Type B pancreatic cell (in vitro differentiated cells): ENCODE results near the gene ZNF664. TPM values are rescaled to one million over a fixed set of nuclear protein-coding genes. Genes with fewer than 3 reads are reported as not detected.

Source experiments
- DNase-seq: peaks from one replicate; pipeline ENCODE4 v3.0.0; 2021; ENCODE audit warnings: mixed read lengths; ENCODE audit not compliant: unreplicated experiment; ENCODE audit errors: extremely low spot score
- H3K27ac Mint-ChIP-seq: 2 replicates; pipeline ENCODE4 v1.8.0; 2021; ENCODE audit warnings: mild to moderate bottlenecking, mixed read lengths
- H3K27me3 Mint-ChIP-seq: 2 replicates; pipeline ENCODE4 v1.8.0; 2021; ENCODE audit warnings: mixed read lengths
- H3K36me3 Mint-ChIP-seq: 2 replicates; pipeline ENCODE4 v1.8.0; 2021; ENCODE audit warnings: mixed read lengths
- H3K4me1 Mint-ChIP-seq: one replicate; pipeline ENCODE4 v1.8.0; 2021; ENCODE audit warnings: mixed read lengths; ENCODE audit not compliant: unreplicated experiment
- H3K4me3 Mint-ChIP-seq: 2 replicates; pipeline ENCODE4 v1.8.0; 2021; ENCODE audit warnings: mild to moderate bottlenecking, mixed read lengths
- H3K9me3 Mint-ChIP-seq: 2 replicates; pipeline ENCODE4 v1.8.0; 2021; ENCODE audit warnings: mixed read lengths
- CTCF ChIP-seq: fragments of 200-600 bp; sonication (generic); conservative IDR thresholded peaks from 2 replicates; pipeline ENCODE4 v1.5.0; 2021; ENCODE audit warnings: antibody characterized with exemption, mild to moderate bottlenecking
- total RNA-seq: library from RNA; stranded (reverse); gene quantifications from 2 replicates; pipeline ENCODE4 v1.2.1, GENCODE V29; 2021; ENCODE audit warnings: low replicate concordance

The ZNF664 gene
- total RNA-seq, 1 donor from 2014 or later = 149 TPM

DNA sequence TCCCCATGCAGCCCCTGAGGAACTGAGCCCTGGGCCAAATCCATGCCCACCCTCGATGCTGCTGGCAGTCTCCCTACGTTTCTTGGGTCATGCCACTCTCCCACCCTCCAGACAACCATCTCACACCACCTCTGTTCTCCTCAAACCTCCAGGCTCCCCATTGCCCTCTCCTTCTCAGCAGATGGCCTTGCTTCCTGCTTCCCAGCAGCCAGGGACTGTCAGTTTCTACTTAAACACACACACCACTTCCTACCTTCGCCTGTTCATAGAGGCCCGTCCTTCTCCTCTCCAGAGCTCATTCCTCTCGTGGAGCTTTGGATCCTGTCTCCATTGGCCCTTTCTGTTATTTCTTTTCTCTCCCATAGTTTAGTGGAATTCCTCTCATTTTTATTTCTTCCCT, 27.1 kb downstream of the ZNF664 start:
- H3K27me3 Mint-ChIP-seq = no peaks in the 10 kb centered on the region
- DNase-seq = no peak
- H3K4me3 Mint-ChIP-seq = no peak overlapping the region
- no peak for TF ChIP-seq CTCF
- H3K9me3 Mint-ChIP-seq = no peaks in the 10 kb centered on the region
- no peak overlapping the region for H3K27ac Mint-ChIP-seq
- peaks cover 33% of the 10 kb centered on the region for H3K4me1 Mint-ChIP-seq
- peaks cover 3% of the 10 kb centered on the region for H3K36me3 Mint-ChIP-seq

DNA sequence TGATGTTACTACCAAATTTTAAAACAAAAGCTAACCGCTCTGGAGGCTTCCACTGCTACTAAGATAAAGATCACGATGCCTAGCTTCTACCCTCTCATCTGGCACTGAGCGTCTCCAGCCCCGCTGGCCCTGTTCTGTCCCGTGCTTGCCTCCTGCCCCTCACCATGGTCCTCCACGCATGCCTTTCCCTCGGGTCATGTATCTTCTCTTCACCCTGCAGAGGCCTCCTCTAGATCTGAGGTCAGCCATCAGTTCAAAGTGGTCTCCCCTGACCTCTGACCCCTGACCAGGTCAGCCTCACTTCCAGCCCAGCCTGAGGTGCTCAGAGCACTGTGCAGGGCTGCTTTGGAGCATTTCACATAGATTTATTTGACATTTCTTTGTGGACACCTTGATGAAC, 28.3 kb downstream of the ZNF664 start:
- no peak for DNase-seq

DNA sequence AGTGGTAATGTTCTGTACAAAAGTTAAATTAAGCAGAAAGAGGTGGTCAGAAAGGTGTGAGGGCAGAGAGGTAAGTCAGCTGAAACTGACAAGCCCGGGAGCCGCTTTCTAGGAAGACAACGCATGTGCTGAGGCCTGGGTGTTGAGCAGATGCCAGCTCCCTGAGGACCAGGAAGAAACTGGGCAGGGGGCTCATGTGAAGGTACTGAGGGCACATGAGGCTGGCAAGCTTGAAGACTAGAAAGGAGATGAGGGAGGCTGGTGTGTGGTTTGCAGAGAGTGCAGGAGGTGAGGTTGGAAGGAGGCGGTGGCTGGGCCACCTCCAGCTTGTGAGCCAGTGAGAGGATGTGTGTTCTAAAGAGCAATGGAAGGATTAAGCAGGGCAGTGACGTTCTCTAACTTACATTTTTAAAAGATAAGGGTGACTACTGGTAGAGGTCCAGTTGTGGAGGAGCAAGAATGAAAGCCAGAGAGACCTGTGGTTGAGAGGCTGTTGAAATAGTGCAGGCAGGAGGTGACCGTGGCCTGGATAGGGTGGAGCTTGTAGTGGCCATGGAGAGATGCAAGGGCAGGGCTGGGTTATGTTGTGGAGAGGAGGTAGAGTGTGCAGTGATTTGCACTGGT, 29.1 kb downstream of the ZNF664 start:
- Mint-ChIP-seq H3K4me3 (no peak overlapping the region), H3K27me3 (no peaks in the 10 kb centered on the region), H3K36me3 (peaks cover 6% of the 10 kb centered on the region), H3K9me3 (no peaks in the 10 kb centered on the region), H3K27ac (no peak overlapping the region), H3K4me1 (peaks cover 31% of the 10 kb centered on the region)
- no peak for DNase-seq
- TF ChIP-seq CTCF = no peak

More for the DNA sequence above, 28.3 kb downstream of the ZNF664 start:
- TF ChIP-seq CTCF = no peak
- H3K27me3 Mint-ChIP-seq = no peaks in the 10 kb centered on the region
- H3K4me3 Mint-ChIP-seq = no peak overlapping the region
- H3K36me3 Mint-ChIP-seq = peaks cover 6% of the 10 kb centered on the region
- no peaks in the 10 kb centered on the region for H3K9me3 Mint-ChIP-seq
- no peak overlapping the region for H3K27ac Mint-ChIP-seq
- H3K4me1 Mint-ChIP-seq = peaks cover 30% of the 10 kb centered on the region

GRCh38 chr12:124002654-124003053, 29.6 kb downstream of the ZNF664 start:
- H3K27ac Mint-ChIP-seq = no peak overlapping the region
- TF ChIP-seq CTCF = no peak
- no peak for DNase-seq
- H3K36me3 Mint-ChIP-seq = peaks cover 6% of the 10 kb centered on the region
- no peaks in the 10 kb centered on the region for H3K27me3 Mint-ChIP-seq
- H3K9me3 Mint-ChIP-seq = no peaks in the 10 kb centered on the region
- peaks cover 31% of the 10 kb centered on the region for H3K4me1 Mint-ChIP-seq
- no peak overlapping the region for H3K4me3 Mint-ChIP-seq

DNA sequence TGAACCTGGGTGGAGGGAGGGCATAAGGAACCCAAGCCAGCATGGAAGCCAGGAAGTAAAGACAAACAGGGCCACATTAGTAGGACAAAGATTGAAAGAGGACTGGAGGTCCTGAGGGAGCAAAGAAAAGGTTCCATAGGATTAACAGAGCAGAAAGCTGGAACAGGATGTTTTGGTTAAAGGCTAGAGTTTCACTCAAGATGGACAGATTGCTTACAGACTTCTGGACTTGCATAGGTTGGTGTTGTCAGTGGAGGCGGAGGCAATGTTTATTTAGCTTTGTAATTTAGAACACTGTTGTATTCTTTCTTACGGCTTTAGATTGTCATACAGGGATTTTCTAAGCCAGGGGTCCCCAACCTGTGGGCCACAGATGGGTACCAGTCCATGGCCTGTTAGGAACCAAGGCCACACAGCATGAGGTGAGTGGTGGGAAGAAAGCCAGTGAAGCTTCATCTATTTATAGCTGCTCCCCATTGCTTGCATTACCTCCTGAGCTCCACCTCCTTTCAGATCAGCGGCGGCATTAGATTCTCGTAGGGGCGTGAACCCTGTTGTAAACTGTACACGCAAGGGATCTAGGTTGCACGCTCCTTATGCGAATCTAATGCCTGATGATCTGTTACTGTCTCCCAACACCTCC, 31.3 kb downstream of the ZNF664 start:
- DNase-seq = no peak
- Mint-ChIP-seq H3K36me3 (peaks cover 3% of the 10 kb centered on the region), H3K4me3 (no peak overlapping the region), H3K27me3 (no peaks in the 10 kb centered on the region), H3K4me1 (peaks cover 33% of the 10 kb centered on the region), H3K27ac (no peak overlapping the region), H3K9me3 (no peaks in the 10 kb centered on the region)
- TF ChIP-seq CTCF = no peak
